Activated T-cell treated with anti-CD3 and anti-CD28 coated beads, Interleukin-2, amount 50 U/mL, for 1 hour (primary cell): ENCODE measurements around the gene CRISP1.
"Not testable (repeated sequence)": the region's sequence is repeated elsewhere in the genome, so short reads cannot be mapped to it uniquely, and the experiment has no call there.

ENCODE experiments used
- DNase-seq: peaks from one replicate; pipeline ENCODE4 v3.0.0-alpha.2; 2020

Gene CRISP1, protein sequence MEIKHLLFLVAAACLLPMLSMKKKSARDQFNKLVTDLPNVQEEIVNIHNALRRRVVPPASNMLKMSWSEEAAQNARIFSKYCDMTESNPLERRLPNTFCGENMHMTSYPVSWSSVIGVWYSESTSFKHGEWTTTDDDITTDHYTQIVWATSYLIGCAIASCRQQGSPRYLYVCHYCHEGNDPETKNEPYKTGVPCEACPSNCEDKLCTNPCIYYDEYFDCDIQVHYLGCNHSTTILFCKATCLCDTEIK

DNA sequence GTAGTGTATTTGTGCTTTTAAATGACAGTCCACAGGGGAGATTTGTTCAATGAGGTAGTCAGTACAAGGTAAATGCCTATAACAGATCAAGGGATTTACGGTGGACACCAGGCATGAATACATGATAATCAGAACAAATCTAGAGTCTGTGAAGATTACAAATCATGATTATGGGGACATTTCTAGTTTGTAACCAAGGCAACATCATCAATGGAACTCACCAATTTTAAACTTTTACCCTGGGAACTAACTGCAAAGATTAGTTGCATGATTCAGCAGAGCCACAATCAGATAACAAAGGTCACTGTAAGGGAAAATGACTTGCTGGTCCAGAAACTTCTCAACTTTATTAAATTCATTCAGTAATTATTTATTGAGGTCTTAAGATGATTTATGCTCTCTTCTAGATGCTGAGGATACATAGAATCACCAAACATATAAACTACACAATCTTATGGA, at the start of gene CRISP1:
CRISP1 (minus strand) TSS at position 51 of the 459 bp plus-strand sequence. CDS start 9,135 bp downstream, outside the sequence.
- DNase-seq = no peak

DNA sequence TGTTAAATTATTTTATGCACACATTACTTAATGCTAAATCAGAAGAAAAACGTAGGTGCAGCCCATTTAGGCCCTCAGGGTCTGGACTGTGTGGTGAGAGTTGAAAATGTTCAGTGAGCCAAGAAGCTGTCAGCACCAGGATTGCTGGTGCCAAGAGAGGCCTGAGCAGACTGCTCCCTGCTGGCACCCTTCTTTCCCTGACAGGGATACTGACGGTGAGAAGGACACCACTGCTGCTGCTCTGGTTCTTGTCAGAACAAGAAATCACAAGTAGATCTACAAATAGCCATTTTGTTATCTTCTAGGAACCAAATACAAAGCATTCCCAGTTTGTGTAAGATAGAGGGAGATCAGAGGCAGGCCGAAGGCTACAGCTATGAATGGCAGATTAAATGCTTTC, 48.7 kb upstream of the CRISP1 start:
- no peak for DNase-seq

DNA sequence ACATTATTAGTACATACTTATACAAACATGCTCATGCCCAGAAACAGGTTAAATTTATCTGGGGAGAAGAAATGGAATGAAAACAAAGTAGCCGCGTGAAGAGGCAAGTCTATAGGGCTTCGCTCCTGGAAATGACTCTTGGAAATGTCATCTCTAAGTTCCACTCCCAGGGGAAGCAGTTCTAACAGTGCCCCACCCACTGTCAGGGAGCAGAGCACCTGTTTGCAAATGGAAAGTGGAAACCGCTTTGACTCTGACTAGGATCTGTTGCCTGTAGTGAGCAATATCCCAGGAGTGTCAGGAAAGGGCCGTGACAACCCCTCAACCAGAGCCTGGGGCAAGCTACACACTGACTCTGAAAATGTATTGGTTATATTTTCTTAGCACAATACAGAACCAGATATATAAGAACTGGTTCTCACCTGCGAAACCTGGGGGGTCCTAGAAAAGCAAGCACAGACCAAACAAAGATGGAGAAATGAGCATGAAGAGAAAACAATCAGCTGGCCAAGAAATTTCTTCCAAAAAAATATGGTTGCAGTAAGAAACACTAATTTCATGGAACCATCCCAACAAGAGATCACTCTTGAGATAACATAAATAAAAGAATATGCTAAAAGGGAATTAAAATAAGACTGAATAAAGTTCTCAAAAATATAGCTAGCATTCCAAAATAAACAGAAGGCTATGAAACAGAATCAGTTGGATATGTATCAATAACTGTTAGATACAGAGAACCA, 47.5 kb upstream of the CRISP1 start:
- no peak for DNase-seq

DNA sequence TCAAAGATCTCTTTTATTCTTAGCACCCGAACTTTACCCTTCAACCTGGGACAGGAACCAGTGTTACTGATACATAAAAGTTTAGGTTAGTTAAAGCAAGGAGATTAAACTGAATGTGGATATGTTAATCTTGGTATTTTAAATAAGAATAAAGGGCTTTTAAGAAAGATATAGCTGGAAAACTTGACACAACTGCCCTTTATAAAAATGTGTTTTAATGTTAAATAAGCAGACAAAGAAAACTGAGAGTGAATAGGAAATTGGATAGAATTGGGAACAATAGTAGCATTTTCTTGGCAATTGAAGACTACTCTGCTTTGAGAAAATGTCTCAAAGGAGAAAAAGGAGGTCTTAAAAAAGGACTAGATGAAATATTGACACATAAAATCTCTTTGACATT, 45.9 kb upstream of the CRISP1 start:
- DNase-seq = no peak

DNA sequence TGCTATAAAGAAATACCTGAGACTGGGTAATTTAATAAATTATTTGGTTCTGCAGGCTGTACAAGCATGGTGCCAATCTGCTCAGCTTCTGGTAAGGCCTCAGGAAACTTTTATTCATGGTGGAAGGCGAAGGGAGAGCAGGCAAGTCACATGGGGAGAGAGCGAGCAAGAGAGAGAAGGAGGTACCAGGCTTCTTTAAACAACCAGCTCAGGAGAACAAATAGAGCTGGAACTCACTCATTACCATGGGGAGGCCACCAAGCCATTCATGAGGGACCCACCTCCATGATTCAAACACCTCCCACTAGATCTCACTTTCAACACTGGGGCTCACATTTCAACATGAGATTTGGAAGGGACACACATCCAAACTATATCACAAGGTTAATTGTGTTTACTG, 44.9 kb upstream of the CRISP1 start:
- no peak for DNase-seq

DNA sequence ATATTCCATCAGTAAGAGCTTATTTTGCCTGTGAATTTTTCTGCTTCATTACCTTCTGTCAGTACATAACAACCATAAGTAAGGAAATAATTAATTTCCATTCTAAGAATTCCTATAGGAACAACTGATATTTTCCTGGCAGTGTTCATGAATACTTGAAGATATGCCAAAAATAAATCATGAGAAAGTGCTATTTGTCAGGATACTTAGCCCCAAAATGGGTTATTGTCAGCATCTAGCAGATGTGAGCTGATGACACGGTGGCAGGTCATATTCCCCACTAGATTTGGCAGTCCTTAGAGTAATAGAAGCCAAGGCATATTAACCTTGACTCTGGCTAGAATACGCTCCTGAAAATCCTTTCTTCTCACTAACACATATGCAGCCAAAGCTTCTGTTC, 43.2 kb upstream of the CRISP1 start:
- no peak for DNase-seq

DNA sequence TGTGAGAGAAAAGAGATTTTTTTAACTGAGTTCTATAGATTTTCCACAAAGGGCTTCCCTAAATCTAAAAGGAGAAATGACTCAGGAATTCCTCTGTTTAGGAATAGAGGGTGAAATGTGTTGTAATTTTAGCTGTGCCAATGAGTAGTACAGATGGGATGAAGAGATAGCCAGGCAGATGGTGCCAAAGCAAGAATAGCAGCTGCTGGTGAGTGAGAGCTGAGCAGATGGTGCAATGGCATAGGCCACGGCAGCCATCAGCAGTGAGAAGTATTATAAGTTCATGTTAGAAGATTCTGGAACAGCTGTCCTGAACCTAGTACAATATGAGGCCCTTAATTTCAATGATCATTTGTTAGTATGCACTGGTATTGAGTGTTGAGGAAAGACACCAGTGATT, 40.2 kb upstream of the CRISP1 start:
- no peak for DNase-seq

DNA sequence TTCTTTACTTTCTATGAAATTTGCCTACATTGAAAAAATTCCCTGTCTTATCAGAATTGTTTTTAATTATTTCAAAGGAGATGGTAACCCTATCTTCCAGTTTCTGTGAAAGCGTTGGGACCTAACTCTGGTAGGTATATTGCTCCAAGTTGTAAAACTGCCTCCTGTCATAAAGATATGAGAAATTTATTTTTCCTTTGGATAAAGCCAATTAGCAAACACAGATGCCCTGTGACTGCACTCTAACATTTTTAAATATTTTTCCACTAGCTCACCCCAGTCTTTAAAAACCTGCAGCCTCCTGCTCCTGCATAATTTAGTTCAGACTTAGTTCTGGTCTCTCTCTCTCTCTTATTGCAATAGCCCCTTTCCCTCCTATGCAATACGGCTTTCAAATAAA, 39.0 kb upstream of the CRISP1 start:
- DNase-seq = no peak

DNA sequence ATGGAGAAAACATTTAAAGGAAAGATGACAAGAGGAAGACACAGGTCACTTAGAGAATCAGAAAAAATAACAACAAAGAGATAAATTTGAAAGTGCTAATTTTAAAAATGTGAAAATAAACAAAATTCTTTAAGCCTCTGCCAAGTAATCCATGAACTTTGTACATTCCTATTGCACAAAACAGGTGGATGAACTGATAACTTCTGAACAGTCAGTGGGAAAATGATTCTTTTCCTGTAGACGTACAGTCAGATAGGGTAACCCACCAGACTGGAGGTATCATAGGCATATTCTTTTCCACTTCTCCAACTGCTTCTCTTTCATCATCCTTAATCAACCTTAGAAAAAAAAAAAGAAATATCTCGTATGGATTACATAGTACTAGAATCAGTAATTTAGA, 36.5 kb upstream of the CRISP1 start:
- DNase-seq = no peak

DNA sequence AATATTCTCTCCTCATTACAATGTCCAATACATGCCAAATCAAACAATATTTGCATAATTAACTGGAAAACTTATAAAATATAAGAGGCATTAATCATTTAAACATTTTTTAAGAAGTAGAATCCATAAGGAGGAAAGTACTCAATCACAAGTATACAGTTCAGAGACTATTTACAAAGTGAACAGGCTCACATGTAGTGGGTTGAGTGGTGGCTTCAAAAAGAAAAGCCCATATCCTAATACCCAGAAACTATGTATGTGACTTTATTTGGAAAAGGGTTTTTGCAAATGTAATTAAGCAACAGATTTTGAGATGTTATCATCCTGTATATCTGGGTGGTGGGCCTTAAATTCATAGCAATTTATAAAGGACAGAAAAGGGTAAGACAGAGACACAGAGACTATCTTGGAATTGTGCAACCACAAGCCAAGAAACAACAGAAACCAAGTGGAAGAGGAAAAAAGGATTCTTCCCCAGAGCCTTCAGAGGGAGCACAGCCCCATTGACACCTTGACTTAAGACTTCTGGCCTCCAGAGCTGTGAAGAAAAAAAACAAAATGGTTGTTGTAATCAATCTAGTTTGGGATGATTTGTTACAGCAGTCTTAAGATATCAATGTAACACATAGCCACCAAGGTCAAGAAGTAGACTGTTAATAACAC, 32.7 kb upstream of the CRISP1 start:
- DNase-seq = no peak

DNA sequence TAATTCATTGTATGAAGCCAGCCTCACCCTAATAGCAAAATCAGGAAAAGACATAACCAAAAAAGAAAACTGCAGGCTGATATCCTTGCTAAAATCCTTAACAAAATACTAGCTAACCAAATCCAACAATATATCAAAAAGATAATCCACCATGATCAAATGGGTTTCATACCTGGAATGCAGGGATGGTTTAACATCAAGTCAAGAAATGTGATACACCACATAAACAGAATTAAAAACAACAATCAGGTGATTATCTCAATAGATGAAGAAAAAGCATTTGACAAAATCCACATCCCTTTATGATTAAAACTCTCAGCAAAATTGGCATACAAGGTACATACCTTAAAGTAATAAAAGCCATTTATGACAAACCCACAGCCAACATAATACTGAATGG, 29.2 kb upstream of the CRISP1 start:
- DNase-seq = not testable (repeated sequence)

DNA sequence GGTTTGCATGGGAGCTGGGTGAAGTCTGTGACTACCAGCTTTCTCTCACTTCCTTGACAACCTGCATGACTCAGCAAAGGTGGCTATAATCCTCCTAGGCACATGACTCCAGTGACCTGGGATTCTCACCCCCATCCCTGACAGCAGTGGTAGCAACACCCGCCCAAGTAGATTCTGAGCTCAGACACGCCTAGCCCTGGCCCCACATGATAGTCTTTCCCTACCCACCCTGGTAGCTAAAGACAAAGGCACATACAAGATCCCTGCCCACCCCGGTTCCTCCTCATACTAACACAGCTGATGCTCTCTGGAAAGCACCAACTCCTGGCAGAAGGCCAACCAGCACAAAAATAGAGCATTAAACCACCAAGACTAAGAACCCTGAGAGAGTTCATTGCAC, 25.9 kb upstream of the CRISP1 start:
- no peak for DNase-seq

DNA sequence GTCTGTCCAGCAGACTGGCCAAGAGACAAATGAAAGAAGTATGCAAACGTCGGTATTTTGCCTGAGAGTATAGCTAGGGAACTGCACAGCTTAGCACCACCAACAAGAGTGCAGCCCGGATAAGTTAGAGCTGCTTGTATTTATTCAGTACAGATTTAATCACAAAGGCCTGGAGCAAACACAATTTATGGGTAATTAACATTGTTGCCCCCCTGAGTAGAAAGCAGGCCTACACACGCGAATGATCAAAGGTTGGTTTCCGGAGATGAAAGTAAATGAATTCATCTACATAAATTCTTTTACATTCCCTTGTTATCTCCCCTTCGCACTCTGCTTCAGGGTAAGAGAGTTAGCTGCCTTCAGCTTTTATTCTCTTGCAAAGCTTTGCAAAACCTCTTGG, 24.7 kb upstream of the CRISP1 start:
- no peak for DNase-seq

DNA sequence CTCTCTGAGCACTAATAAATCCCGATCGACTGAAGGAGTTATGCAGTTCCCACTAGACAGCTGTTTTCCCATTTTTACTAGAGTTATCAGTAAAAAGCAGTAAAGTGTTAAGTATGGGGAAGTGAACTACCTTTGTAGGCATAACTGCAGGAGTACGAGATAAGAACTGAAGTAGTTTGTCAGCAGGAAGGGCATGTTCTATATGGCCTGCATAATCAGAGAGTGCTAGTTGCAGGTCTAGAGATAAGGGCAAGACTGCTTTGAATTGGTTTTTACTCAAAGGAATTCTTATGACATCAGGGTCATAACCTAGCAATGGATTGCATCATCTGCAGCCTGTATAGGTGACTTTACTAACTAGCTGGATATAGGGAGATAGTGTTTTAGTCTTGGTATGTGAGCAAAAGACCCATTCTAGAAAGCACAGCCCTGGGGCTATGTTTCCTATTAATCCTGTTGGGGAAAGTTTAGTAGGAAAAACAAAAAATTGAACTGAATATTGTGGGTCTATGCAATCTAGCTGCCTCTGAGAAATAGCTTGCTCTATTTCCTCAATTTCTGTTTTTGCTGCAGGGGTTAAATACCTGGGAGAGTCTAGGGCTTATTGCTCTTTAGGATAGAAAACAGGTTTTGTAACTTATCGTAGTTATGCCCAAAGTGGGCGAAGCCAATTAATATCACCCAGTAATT, 22.6 kb upstream of the CRISP1 start:
- no peak for DNase-seq

DNA sequence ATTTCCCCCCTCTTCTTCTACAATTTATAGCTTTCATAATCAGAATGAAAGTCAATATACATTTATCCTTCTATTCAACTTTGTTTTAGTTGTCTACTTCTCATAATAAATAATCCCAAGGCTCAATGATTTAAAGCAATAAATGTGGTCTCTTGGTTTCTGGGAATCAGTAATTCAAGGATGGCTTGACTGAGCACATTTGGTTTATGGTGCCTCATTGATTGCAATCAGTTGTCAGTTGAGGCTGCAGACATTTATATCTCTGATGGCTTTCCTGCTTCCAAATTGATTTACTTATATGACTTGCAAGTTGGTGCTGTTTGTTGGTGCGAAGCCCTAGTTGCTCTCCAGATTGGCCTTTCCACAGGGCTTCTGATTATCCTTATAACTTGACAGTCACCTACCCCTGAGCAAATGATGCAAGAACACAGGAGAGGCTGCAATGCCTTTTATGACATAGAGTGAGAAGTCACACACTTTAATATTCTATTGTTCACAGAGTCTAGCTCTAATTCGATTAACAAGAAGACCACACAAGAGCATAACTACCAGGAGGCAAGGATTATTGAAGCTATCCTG, 2.7 kb upstream of the CRISP1 start:
- no peak for DNase-seq

DNA sequence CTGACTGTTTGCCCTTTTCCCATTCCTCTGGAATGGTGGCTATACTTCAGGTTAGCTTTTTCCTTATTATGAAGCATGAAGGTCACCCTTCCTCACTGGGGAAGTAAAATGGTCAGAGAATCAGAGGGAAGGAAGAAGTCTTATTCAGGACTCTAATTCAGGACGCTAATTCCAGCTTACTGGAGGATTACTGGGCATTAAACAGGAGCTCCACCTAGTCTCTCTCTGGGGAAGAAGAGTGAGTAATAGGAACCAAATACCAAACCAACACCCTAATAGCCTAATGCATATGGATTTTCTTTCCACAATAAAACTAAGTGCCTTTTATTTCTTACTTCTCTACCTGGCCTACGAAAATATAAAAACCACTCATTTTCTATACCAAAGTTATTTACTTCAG, 10.1 kb downstream of the CRISP1 start:
- no peak for DNase-seq

DNA sequence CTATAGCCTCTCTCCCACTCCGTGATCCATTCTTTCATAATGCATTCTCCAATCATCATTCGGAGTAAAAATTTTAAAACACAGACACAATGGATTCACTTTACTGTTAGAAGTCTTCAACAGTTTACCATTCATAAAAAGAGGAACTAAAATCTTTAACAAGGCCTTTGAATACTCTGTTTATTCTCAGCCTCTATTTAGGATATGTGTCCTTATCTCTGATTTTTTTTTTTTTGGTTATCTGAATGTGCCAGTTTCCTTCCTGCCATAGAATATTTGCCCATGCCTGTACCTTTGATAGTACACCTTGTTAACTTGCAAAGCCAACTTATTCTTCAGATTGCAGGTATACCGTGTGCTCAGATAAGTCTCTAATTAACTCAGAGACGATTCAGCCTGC, 11.1 kb downstream of the CRISP1 start:
- no peak for DNase-seq

DNA sequence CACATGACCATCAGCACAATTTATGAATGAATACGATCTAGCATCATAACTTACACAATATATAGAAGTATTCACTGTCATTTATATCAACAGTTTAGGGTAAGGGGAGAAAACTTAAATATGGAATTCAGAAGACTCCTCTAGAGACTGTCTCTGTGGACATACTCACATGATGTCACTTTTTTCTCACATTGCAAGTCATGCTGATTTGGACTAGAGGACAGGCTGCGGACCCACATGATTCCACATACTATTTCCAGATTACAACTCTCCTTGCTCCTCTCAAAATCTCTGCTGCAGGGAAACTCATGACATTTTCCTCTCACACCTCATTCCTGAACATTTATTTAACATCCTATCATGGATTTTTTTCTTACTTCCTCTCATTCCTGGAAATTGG, 13.4 kb downstream of the CRISP1 start:
- no peak for DNase-seq

DNA sequence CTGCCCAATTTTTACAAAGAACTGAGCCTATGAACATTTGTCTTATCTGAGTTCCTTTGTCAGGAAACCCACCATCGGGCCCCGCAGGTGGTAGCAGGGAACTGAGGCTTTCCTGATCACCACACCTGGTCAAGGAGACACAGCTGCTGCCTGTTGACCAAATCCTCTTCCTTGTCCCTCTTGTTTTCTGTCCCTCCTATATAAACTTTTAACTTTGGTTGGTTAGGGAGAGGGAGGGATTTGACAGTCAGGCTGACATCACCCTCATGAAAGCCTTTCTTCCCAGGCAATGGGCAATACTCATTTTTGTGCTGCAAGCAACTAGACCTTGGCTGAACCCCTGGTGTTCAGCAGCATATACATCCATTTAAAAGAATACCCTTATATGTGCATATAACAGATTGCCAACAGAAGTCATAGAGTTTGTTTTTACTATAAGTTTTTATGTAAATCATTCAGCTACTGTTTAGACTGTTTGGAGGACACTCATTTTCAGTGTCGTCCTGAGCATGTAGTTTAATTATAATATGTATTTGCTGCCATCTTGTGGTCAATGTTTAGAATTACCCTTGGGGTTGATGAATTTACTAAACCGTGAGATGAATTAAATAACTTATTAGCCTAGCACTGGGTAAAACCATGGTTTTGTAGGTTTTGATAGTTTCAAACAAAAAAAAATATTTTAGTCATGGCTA, 17.0 kb downstream of the CRISP1 start:
- no peak for DNase-seq

DNA sequence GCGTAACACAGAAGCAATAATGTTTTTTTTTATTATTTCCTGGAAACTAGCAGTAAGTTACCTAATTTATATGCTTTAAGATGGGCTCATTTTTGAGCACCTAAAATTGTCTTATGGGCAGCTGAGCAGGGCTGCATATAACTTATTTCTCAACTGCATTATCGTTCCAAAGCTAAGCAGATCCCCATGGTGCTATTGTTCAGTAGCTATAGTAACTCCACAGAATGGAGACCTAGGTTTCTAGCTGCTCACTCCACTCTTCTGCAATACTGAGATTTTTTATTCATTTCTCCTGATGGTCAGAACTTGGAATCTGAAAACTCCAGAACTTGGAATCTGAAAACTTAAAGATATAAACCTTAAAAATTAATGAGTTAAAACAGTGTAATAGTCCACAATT, 18.7 kb downstream of the CRISP1 start:
- no peak for DNase-seq

DNA sequence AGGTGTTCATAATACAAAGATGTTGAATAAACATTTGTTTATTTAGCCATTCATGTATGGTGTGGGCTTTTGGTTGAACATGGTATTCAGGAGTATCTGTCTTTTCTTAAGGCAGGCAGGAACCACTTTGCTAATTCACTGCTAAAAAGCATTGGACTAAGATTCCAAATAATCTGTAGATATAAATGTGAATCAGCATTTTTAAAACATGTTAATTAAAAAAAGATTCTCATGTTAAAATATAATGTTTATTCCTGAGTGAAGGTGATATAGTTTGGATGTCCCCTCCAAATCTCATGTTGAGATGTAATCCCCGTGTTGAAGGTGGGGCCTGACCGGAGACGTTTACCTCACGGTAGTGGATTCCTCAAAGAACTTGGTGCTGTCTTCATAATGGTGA, 19.3 kb downstream of the CRISP1 start:
- no peak for DNase-seq

DNA sequence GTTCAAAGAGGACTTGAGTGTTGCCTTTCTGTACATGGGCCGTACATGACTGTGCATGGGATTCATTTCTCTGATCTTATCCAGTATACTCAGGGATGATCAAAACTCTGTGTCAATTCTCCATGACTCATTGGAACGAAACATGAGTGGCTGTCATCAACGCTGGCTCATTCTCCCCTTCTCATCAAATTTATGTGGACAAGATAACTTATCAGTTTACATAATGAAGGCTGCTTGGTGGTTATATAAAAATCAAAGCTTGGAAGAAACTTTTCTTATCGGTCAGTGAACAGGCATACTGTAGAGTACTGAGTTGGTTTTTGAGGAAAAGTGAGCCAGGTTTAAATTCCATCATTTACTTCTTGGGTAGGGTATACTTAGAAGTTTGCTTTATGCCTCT, 24.9 kb downstream of the CRISP1 start:
- no peak for DNase-seq

DNA sequence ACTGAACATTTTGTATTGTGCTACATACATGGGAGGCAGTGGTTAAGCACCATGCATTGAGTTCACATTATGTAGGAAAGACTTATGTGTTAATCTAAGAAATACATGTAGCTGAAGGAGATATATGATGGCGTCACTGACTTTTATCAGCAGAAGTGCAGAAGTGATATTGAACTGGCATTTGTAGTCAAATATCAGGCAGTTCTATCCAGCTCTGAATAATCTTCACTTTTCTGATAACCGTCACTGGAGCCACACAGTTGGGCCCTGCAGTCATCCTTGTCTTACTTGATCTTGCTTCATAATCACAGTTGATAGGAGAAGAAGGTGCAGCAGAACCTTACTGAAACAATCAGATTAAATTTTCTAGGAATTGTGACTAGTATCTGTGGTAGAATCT, 26.4 kb downstream of the CRISP1 start:
- DNase-seq = no peak
